Liver (tissue), 9 donors: ENCODE measurements around the gene SLC16A10. TPM values are rescaled to one million over a fixed set of nuclear protein-coding genes. Genes with fewer than 3 reads are reported as not detected.

Experiments
- DNase-seq: peaks from one replicate; pipeline ENCODE4 v3.0.0-alpha.2; 2017; ENCODE audit warnings: low spot score
- H3K27ac ChIP-seq, 2 donors: one replicate each; pipeline ENCODE4 v1.7.0; 2013; ENCODE audit warnings: inconsistent platforms in 2 of 2, low read length in 2 of 2, control low read depth in 1 of 2, low read depth in 1 of 2, mild to moderate bottlenecking in 1 of 2
- H3K27me3 ChIP-seq, 4 donors: one replicate each; pipeline versions ENCODE4 v1.6.1 to v1.7.0; 2013; ENCODE audit warnings: low read length in 3 of 4, inconsistent platforms in 1 of 4, mild to moderate bottlenecking in 1 of 4, moderate library complexity in 1 of 4; ENCODE audit not compliant: control insufficient read depth in 4 of 4, insufficient read depth in 4 of 4
- H3K36me3 ChIP-seq, 4 donors: one replicate each; pipeline versions ENCODE4 v1.6.1 to v1.7.0; 2013; ENCODE audit warnings: low read length in 3 of 4, mild to moderate bottlenecking in 3 of 4, low read depth in 1 of 4, moderate library complexity in 1 of 4; ENCODE audit not compliant: control insufficient read depth in 4 of 4, insufficient read depth in 3 of 4
- H3K4me1 ChIP-seq, 4 donors: one replicate each; pipeline versions ENCODE4 v1.6.1 to v1.7.0; 2013; ENCODE audit warnings: low read length in 3 of 4, mild to moderate bottlenecking in 3 of 4, moderate library complexity in 1 of 4; ENCODE audit not compliant: control insufficient read depth in 4 of 4, insufficient read depth in 4 of 4
- H3K4me3 ChIP-seq, 3 donors: one replicate each; pipeline versions ENCODE4 v1.6.1 to v1.7.0; 2013; ENCODE audit warnings: low read length in 3 of 3, control low read depth in 1 of 3, low read depth in 1 of 3, mild to moderate bottlenecking in 1 of 3
- H3K9ac ChIP-seq, 2 donors: one replicate each; pipeline ENCODE4 v1.7.0; 2013; ENCODE audit warnings: low read length in 2 of 2, mild to moderate bottlenecking in 2 of 2, moderate library complexity in 2 of 2, control low read depth in 1 of 2, low read depth in 1 of 2
- H3K9me3 ChIP-seq, 4 donors: one replicate each; pipeline versions ENCODE4 v1.6.1 to v1.7.0; 2013; ENCODE audit warnings: low read length in 3 of 4; ENCODE audit not compliant: control insufficient read depth in 4 of 4
- EGR1 ChIP-seq, 2 donors: IDR thresholded peaks; 2 replicates each; pipeline ENCODE4 v1.6.1; 2016 to 2018; ENCODE audit warnings: antibody characterized with exemption in 2 of 2, low read depth in 2 of 2
- GABPA ChIP-seq, 2 donors: IDR thresholded peaks in 1 of 2; conservative IDR thresholded peaks in 1 of 2; 2 replicates each; pipeline ENCODE4 v1.6.1; 2016; ENCODE audit warnings: antibody characterized with exemption in 2 of 2, mild to moderate bottlenecking in 1 of 2, moderate library complexity in 1 of 2
- HNF4A ChIP-seq, 2 donors: conservative IDR thresholded peaks; 2 replicates each; pipeline ENCODE4 v1.6.1; 2016; ENCODE audit warnings: antibody characterized with exemption in 2 of 2, mild to moderate bottlenecking in 2 of 2
- HNF4G ChIP-seq: IDR thresholded peaks from 2 replicates; pipeline ENCODE4 v1.6.1; 2016; ENCODE audit warnings: antibody characterized with exemption
- JUND ChIP-seq, 2 donors: IDR thresholded peaks; 2 replicates each; pipeline ENCODE4 v1.6.1; 2016; ENCODE audit warnings: antibody characterized with exemption in 2 of 2
- NR2F2 ChIP-seq: IDR thresholded peaks from 2 replicates; pipeline ENCODE4 v1.6.1; 2016; ENCODE audit warnings: antibody characterized with exemption
- RAD21 ChIP-seq, 2 donors: IDR thresholded peaks; 2 replicates each; pipeline ENCODE4 v1.6.1; 2016; ENCODE audit warnings: antibody characterized with exemption in 2 of 2, mild to moderate bottlenecking in 2 of 2
- RXRA ChIP-seq, 2 donors: IDR thresholded peaks; 2 replicates each; pipeline ENCODE4 v1.6.1; 2017 to 2018; ENCODE audit warnings: antibody characterized with exemption in 2 of 2, mild to moderate bottlenecking in 1 of 2
- SP1 ChIP-seq: IDR thresholded peaks from 2 replicates; pipeline ENCODE4 v1.6.1; 2018; ENCODE audit warnings: antibody characterized with exemption, mild to moderate bottlenecking
- TAF1 ChIP-seq: conservative IDR thresholded peaks from 2 replicates; pipeline ENCODE4 v1.6.1; 2016; ENCODE audit warnings: antibody characterized with exemption, mild to moderate bottlenecking
- YY1 ChIP-seq: IDR thresholded peaks from 2 replicates; pipeline ENCODE4 v1.6.1; 2016; ENCODE audit warnings: antibody characterized with exemption, mild to moderate bottlenecking
- WGBS: extraction: QIAGEN DNeasy Blood & Tissue Kit; methylation state at CpG from one replicate; pipeline ENCODE4 v1.1.7; 2013; 5-methylcytosine and 5-hydroxymethylcytosine counted together
- polyA plus RNA-seq, 2 donors: library from polyadenylated mRNA; stranded (reverse) in 1 of 2; unstranded in 1 of 2; fragments of 200-250 nt in 1 of 2; fragments of >200 nt in 1 of 2; fragmentation: Nextera tagmentation in 1 of 2; extraction: Ambion mirVana in 1 of 2; gene quantifications; one replicate each; pipeline versions ENCODE4 v1.2.1 to v1.2.3, GENCODE V29; 2013 to 2015
- total RNA-seq, 2 donors: library from RNA; depleted of rRNA; stranded (reverse); fragments of >200 nt; gene quantifications; one replicate each; pipeline ENCODE4 v1.2.3, GENCODE V29; 2014
- TF ChIP-seq, protein P1 (sequence below): IDR thresholded peaks from 2 replicates; pipeline ENCODE4 v1.6.1; 2016; ENCODE audit warnings: antibody characterized with exemption
- TF ChIP-seq, protein P2 (sequence below): fragments of 150-350 bp; IDR thresholded peaks from 2 replicates; pipeline ENCODE4 v1.5.1; 2017; ENCODE audit warnings: improper control_type of control experiment, low read depth, low read length; ENCODE audit not compliant: missing input control
- TF ChIP-seq, protein P3 (sequence below): IDR thresholded peaks from 2 replicates; pipeline ENCODE4 v1.6.1; 2016; ENCODE audit warnings: antibody characterized with exemption
- TF ChIP-seq, protein P4 (sequence below): IDR thresholded peaks from 2 replicates; pipeline ENCODE4 v1.6.1; 2016; ENCODE audit warnings: antibody characterized with exemption, mild to moderate bottlenecking
- donor health status: healthy.
- donor health status: healthy.
- donor health status: healthy.
- donor health status: healthy.
- donor health status: healthy.

Gene SLC16A10
- total and polyA plus RNA-seq, 4 donors = 1.8 to 16.7 (median 8.4) TPM

DNA sequence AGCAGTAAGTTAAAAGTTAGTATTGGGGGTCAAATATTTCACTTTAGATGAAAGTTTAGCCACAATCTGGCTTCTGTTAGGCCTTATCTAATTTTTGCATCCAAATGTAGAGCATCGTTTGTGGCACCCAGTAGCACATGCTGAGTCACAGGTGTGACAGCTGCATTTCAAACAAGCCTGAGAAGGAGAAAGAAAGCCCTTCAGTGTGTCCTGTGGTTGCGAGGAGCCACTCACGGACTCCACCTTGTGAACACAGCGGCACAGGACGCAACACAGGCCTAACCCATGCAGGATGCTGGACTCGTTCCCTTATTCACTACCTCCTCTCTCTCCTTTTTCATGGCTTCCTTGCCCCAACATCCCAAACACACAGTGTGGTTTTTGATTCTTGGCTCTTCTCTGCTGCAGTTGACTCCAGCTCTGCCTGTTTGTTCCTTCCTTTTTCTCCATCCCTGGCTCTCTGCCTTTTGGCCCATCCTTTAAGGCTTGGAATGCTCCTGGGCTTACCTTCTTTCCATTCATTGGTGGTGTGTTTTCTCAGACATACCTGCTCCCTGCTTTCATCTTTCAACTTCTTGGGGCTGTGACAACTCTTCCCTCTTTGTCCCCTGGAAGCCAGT, 124.2 kb downstream of the SLC16A10 start:
- Histone ChIP-seq H3K36me3 (peaks cover 0 to 3% (median 0%) of the 10 kb centered on the region in 4 donors), H3K4me3 (no peak overlapping the region), H3K27me3 (no peaks in the 10 kb centered on the region), H3K4me1 (peaks cover 0 to 3% (median 0%) of the 10 kb centered on the region in 4 donors), H3K27ac (no peak overlapping the region), H3K9me3 (no peaks in the 10 kb centered on the region), H3K9ac (no peak overlapping the region)
- no peak for DNase-seq
- TF ChIP-seq YY1 = no peak
- TF ChIP-seq, protein P1, sequence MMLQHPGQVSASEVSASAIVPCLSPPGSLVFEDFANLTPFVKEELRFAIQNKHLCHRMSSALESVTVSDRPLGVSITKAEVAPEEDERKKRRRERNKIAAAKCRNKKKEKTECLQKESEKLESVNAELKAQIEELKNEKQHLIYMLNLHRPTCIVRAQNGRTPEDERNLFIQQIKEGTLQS = no peak
- no peak for TF ChIP-seq NR2F2
- no peak for TF ChIP-seq GABPA (IDR thresholded peaks at IDR 0.05 in 1 of 2, conservative IDR thresholded peaks at IDR 0.05 in 1 of 2)
- no peak for TF ChIP-seq TAF1
- WGBS = 87% methylated on average over 6 of the region's 6 CpGs

DNA sequence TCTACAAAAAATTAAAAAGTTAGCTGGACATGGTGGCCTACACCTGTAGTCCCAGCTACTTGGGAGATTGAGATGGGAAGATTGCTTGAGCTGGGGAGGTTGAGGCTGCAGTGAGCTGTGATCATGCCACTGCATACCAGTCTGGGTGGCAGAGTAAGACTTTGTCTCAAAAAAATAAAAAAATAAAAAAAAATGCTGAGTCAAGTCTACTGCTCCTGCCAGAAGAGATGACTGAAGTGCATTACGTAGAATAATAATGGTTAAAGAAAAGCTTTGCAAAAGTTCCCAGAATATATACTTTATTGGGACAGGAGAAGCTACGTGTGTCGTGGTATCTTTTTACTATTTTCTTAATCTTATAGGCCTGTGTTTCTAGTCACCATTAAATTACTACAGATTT, 125.3 kb downstream of the SLC16A10 start:
- H3K27ac ChIP-seq = no peak overlapping the region
- no peak for DNase-seq
- H3K36me3 ChIP-seq = peaks cover 0 to 3% (median 0%) of the 10 kb centered on the region in 4 donors
- H3K9me3 ChIP-seq = no peaks in the 10 kb centered on the region
- H3K27me3 ChIP-seq = no peaks in the 10 kb centered on the region
- TF ChIP-seq, protein P2, sequence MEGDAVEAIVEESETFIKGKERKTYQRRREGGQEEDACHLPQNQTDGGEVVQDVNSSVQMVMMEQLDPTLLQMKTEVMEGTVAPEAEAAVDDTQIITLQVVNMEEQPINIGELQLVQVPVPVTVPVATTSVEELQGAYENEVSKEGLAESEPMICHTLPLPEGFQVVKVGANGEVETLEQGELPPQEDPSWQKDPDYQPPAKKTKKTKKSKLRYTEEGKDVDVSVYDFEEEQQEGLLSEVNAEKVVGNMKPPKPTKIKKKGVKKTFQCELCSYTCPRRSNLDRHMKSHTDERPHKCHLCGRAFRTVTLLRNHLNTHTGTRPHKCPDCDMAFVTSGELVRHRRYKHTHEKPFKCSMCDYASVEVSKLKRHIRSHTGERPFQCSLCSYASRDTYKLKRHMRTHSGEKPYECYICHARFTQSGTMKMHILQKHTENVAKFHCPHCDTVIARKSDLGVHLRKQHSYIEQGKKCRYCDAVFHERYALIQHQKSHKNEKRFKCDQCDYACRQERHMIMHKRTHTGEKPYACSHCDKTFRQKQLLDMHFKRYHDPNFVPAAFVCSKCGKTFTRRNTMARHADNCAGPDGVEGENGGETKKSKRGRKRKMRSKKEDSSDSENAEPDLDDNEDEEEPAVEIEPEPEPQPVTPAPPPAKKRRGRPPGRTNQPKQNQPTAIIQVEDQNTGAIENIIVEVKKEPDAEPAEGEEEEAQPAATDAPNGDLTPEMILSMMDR = no peak
- TF ChIP-seq RAD21 (IDR thresholded peaks at IDR 0.05) (no peak), YY1 (no peak), RXRA (IDR thresholded peaks at IDR 0.05) (no peak), TAF1 (no peak), JUND (IDR thresholded peaks at IDR 0.05) (no peak), HNF4A (conservative IDR thresholded peaks at IDR 0.05) (no peak), GABPA (IDR thresholded peaks at IDR 0.05 in 1 of 2, conservative IDR thresholded peaks at IDR 0.05 in 1 of 2) (no peak), HNF4G (no peak), EGR1 (IDR thresholded peaks at IDR 0.05; ENCODE audit: low read depth in 2 of 2) (no peak), SP1 (no peak)
- TF ChIP-seq, protein P3, sequence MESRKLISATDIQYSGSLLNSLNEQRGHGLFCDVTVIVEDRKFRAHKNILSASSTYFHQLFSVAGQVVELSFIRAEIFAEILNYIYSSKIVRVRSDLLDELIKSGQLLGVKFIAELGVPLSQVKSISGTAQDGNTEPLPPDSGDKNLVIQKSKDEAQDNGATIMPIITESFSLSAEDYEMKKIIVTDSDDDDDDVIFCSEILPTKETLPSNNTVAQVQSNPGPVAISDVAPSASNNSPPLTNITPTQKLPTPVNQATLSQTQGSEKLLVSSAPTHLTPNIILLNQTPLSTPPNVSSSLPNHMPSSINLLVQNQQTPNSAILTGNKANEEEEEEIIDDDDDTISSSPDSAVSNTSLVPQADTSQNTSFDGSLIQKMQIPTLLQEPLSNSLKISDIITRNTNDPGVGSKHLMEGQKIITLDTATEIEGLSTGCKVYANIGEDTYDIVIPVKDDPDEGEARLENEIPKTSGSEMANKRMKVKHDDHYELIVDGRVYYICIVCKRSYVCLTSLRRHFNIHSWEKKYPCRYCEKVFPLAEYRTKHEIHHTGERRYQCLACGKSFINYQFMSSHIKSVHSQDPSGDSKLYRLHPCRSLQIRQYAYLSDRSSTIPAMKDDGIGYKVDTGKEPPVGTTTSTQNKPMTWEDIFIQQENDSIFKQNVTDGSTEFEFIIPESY = no peak
- TF ChIP-seq, protein P1 = no peak
- TF ChIP-seq, protein P4, sequence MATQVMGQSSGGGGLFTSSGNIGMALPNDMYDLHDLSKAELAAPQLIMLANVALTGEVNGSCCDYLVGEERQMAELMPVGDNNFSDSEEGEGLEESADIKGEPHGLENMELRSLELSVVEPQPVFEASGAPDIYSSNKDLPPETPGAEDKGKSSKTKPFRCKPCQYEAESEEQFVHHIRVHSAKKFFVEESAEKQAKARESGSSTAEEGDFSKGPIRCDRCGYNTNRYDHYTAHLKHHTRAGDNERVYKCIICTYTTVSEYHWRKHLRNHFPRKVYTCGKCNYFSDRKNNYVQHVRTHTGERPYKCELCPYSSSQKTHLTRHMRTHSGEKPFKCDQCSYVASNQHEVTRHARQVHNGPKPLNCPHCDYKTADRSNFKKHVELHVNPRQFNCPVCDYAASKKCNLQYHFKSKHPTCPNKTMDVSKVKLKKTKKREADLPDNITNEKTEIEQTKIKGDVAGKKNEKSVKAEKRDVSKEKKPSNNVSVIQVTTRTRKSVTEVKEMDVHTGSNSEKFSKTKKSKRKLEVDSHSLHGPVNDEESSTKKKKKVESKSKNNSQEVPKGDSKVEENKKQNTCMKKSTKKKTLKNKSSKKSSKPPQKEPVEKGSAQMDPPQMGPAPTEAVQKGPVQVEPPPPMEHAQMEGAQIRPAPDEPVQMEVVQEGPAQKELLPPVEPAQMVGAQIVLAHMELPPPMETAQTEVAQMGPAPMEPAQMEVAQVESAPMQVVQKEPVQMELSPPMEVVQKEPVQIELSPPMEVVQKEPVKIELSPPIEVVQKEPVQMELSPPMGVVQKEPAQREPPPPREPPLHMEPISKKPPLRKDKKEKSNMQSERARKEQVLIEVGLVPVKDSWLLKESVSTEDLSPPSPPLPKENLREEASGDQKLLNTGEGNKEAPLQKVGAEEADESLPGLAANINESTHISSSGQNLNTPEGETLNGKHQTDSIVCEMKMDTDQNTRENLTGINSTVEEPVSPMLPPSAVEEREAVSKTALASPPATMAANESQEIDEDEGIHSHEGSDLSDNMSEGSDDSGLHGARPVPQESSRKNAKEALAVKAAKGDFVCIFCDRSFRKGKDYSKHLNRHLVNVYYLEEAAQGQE = no peak
- H3K4me3 ChIP-seq = no peak overlapping the region
- peaks cover 0 to 3% (median 0%) of the 10 kb centered on the region in 4 donors for H3K4me1 ChIP-seq
- WGBS = 89% methylated on average over 3 of the region's 3 CpGs
- no peak overlapping the region for H3K9ac ChIP-seq
